ENCODE data around the gene CACNA1S.

Gene CACNA1S

DNA sequence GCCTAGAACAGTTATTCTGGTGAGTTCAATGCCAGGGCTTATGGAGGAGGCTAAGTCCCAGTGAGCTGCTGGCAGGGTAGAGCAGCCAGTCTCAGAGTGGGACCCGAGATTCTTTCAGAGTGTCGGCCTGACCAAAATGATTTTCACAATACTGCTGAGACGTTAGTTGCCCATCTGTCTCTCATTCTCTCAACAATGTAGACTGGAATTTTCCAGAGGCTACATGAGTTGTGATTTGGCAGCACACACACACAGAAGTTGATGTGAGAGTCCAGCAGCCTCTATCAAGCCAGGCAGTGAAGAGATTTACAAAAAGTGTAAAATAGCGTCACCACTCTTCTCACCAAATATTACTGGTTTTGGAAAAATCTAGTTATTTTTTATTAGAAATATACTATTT lies 21.7 kb downstream of the CACNA1S start:
- no peak for DNase-seq

DNA sequence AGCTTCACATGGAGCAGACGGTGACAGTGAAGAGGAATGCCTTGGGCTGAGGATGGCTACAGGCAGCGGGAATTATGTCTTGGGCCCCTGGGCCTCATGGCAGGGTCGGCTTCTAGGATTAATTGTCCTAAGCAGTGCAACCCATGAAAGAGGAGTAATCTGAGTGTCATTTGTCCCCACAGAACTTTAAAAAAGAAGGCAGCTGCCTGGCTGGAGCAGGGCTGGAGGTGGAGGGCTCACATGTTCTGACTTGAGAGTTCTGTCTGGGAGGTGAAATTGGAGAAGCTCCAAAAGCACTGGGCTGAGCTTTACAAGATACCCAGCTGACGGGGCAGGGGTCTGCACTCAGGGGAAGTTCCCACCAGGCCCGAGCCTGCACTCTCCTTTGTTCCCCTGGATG lies 22.6 kb downstream of the CACNA1S start:
- DNase-seq = no peak

DNA sequence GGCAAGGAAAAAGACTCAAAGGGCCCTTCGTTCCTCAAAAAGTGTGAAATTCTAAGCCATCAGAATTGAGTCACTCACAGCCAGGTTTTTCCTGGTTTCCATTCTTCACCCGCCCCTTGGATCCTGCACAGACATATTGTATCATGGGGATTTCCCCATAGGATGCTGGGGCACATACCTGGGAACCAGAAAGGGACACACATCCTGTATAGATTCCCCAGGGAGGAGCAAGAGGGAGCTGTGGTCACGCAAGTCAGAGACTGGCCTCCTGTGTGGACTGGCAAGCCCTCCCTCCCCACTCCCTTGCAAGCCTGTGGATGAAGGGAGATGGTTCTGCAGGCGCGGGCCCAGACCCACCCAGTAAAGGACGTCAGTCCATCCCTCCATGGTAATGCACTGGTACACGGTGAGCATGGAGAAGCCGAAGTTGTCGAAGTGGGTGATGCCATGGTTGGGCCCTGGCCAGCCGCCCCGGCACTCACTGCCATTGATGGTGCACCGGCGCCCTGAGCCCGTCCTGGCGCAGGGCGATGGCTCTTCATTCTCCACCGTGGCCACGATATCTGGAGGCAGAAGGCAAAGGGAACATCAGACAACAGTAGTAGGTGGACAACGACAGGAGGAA lies 23.2 kb downstream of the CACNA1S start:
- DNase-seq = no peak

DNA sequence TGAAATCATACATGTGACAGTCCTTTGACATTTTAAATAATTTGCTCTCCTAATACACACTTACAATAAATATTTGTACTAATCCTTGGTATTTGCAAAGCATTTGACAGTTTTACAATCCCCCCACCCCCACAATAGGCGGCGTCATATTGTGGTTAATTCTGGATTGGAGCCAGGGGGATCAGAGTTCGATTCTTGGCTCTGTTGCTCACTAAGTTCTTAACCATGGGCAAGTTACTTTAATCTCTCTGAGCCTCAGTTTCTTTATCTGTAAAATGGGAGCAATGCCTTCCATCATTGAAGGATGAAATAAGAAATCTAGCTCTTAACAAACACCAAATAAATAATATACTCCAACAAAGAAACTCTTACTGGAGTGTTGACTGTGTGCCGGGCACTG lies 23.8 kb downstream of the CACNA1S start:
- no peak for DNase-seq

DNA sequence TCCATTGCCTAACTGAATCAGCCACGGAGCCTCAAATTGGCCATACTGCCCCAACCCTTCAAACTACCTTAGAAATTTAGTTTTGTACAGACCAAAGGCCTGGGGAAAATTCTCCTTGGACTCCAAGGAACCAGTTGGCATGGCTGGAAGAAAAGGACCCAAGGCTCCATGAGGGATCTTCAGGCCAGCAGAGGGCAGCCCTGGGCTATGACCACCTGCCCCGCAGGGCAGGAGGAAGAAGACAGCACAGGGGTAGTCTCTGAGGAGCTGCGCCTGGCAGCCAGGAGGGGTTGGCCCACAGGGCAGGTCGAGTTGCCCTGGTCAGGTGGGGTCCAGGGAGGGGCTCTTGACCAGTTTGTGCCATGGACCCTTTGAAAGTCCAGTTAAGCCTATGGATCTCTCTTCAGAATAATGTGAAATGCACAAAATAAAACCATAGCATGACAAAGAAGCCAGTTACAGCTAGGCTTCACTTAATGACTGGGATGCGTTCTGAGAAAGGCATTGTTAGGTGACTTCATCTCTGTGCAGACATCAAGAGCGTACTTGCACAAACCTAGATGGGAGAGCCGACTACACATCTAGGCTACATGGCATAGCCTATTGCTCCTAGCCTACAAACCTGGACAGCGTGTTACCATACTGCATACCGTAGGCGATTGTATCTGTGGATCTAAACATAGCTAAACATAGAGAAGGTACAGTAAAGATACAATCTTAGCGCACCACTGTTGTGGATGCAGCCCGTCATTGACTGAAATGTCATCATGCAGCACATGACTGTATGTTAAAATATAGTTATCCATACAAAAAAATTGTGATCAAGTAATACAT lies 26.1 kb downstream of the CACNA1S start:
- no peak for DNase-seq

DNA sequence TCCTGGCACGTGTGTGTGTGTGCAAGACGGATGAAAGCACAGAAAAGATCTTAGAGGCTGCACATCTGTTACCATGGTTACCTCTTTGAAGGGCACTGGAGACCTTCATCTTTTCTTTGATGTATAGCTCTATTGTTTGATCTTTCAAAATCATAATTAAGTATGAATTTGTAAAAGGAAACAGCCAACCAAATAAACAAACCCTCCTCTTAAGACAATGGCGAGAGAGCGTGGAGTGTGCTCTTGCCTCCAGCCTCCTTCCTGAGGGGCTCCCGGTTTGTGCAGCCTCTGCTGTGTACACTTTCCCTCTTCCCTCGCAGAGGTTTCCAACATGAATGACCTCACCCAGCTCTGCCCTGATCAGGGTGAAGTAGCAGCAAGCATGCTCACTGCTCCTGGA lies 27.9 kb downstream of the CACNA1S start:
- DNase-seq = peak; percentile 60

DNA sequence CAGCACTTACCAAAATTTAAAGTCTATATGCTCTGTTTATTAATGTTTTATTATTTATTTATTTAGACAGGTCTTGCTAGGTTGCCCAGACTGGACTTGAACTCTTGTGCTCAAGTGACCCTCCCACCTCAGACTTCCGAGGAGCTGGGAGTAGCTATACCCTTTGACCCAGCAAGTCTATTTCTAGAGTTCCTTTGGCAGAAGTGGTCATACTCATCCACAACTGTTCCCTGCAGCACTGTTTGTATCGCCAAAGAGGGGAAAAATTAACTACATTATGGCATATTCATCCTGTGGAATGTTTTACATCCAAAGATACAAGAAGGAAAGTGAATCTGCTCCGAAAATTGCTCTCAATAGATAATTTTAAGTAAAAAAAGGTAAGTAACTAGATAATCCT lies 28.5 kb downstream of the CACNA1S start:
- DNase-seq = no peak

DNA sequence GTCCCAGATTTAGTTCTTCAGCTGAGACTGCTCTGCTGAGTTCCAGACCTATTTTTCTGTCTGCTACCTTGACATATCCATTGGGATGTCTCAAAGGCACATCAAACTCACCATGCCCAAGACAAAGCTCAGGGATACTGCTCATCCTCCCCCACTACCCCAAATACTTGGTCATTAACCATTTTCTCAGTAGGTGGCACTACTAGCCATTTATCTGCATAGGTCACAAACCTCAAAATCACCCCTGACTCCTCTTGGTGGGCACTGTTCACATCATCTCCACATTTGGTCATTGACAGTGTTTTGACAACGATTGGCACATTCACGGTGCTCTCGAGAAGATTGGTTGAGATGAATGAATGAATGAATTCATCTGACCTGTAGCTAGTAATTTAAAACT lies 32.1 kb downstream of the CACNA1S start:
- DNase-seq = no peak

DNA sequence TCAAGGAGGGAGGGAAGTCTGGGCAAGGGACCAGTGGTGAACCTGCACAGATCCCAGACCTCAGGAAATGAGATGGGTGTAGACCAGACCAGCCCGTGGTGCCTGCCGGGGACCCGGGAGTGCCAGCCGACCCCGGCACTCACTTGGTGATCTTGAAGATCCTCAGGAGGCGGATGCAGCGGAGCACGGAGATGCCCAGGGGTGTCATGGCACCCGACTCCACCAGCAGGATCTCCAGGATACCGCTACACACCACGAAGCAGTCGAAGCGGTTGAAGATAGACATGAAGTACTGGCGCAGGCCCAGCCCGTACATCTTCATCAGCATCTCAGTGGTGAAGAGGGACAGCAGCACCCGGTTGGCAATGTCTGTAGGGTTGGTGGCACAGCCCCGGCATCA lies 34.5 kb downstream of the CACNA1S start:
- no peak for DNase-seq

DNA sequence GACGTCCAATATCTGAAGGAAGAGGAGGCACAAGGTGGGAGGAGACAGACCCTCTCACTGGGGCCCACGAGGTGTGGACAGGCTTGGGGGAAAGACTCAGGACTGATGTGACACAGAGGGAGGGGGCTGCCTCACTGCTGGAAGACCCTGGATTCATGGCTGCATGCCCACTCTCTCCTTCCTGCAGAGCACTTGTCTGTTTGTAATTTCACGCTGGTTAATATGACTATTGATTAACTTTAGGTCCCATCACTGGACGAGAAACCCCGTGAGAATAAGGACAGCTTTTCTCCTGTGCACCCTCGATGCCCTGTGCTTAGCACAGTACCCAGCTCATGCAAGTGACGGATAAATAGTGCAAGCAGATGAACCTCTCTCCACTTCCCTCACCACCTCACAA lies 35.1 kb downstream of the CACNA1S start:
- DNase-seq = no peak

DNA sequence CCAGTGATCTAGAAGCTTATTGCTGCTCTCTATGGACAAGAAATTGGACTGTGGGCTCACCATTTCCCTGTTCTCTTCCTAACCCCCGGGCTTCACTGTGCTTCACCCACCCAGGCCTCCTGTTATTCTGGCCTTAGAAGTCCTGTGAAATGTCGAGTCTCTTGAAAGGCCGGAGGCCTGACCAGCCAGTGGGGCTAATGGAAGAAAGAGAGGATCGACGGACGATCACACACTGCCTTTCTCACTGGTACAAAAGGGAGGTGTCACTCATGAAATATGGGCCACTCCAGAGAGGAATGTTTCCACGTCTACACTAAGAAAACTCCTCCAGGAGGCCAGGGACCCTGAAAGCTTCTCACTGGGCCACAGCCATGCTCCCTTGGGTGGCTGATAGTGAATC lies 36.1 kb downstream of the CACNA1S start:
- DNase-seq = no peak

DNA sequence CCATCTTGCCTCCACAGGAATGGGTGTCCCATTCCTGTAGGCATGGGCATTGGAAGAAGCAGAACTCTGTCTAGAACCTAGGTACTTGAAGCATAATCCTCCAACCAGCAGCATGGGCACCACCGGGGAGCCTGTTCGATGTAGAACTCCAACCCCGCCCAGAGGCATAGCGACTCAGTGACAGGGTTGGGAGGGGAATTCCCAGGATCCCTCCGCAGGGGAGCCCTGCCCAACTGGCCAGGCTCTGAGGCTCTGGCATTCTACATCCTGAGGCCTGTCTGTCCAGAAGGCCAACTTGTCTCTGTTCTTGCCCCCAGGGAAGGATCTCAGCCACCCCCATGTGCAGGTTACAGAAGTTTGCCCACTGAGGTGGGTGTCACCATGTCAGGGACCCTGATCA lies 38.2 kb downstream of the CACNA1S start:
- DNase-seq = no peak

DNA sequence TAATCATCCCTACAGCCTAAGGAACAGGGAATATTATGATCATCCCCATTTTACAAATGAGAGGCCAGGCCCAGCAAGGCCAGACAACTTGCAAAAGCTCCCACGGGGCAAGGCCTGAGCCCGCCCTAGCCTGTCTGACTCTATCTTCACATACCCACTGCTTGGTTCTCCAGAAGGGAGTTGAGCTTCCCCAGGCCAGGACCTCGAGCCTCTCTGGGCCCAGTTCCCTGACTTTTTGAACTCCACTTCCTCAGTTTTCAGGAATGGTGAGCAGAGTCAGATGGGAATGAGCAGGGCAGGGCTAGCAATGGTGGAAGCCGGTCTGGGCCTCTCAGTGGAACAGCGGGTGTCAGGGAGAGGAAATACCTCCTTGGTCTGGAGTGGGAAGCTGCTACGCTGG lies 39.3 kb downstream of the CACNA1S start:
- no peak for DNase-seq

DNA sequence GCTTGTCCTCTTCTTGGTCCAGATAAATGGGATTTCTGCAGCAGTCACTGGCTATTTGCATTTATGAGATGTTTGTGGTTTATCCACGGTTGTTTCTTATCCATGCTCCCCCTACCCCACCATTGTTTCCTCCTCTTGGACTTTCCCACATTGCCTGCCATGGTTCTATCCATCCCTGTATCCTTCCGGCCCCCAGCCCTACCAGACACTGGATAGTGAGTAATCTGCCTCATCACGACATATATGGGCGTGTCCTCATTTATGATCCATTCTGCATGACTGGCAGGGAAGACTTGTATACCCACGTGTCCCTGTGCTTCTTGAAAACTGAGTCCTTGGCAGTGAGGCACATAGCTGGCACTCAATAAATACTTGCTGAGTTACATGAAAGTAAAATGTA lies 40.1 kb downstream of the CACNA1S start:
- DNase-seq = no peak

DNA sequence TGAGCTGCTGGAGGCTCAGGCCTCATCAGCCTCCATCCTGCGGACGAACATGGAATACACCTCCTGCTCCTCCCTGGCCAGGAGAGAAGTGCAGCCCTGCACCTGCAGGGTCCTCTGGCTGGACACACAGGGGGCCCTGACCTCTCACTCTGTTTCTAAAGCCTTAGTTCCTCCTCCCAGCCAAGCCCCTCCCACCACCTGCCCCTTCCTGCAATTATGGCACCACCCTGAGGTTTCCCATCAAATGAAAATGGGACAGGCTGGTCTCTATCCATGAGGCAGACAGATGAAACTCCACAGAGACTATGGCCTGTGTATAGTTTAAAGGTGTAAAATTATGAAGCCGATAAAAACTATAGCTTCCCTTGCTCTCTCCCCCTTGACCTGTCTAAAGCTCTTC lies 42.6 kb downstream of the CACNA1S start:
- no peak for DNase-seq

DNA sequence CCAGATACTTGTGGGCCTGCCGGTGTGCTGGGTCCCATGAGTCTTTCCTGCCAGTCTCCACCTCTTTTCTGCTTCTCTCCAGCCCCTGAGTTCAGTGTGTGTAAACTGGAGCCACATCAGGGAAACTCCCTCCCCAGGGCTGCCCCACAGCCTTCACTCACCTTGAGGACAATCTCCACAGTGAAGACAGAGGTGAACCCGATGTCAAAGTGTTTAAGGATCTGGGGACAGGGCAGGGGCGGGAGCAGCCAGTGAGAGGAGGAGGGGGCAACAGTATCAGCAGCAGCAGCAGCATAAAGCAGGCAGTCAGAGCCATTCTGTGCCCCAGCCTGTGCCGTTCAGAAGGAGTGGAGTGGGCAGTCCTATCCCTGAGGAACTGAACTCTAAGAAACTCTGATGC lies 43.2 kb downstream of the CACNA1S start:
- DNase-seq = no peak

DNA sequence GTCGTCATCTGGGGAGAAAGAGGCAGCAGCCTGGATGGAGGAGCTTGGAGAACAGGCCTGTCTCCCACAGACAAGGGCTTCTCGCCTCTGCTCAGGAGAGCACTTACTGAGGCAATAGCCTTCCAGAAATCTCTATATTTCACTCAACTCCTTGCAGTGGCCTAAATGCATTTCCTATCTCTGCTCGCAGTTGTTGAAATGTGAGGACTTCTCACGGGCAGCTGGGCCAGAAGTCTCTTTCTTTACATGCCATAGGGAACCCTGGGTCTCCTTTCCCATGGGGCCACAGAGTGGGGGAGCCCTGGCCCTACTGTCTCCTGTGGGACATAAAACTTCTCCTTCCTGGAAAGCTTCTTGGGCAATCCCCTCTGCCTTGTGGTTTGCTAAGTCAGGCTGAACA lies 45.2 kb downstream of the CACNA1S start:
- DNase-seq = no peak

DNA sequence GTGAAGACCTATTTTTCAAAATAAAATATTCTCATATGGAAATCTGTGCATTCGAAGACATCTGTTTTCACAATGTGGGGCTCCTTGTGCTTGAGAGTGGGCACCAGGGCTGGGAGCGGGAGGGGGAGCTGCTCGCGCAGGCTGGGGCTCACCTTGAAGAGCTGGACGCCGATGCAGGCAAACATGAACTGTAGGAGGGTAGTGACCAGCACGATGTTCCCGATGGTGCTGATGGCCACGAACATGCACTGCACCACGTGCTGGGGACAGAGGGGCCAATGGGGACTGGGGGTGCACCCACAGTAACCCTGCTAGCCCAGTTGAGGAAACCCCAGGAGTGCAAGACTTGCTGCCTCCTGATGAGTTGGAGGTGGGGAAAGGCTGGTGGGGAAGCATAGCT lies 46.5 kb downstream of the CACNA1S start:
- no peak for DNase-seq

DNA sequence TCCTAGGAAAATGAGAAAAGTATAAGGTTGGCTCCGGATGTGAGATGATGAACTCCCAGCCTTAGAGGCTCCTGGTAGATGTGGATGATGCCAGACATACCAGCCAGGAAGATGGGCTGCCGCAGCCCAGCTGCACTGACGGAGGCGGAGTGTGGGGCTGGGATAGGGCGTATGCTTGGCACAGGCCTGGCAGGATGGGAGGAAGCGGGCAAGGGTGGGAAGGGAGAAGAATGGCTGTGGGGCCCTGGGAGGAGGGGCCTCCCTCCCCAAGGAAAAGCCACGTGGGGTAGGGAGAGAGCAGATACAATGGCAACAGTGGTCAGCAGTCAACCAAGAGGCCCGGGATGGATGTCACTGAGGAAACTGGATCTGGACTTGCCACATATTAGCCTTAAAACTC lies 47.4 kb downstream of the CACNA1S start:
- no peak for DNase-seq

DNA sequence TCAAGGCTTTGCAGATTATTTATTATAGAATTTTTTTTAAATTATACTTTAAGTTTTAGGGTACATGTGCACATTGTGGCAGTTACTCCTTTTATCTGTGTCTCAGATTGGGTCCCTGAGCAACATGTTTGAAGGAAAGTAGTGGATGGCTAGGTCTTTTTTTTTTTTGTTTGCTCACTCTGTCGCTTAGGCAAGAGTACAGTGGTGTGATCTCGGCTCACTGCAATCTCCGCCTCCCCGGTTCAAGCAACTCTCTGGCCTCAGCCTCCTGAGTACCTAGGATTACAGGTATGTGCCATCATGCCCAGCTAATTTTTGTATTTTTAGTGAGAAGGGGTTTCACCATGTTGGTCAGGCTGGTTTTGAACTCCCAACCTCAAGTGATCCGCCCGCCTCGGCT lies 49.1 kb downstream of the CACNA1S start:
- no peak for DNase-seq

DNA sequence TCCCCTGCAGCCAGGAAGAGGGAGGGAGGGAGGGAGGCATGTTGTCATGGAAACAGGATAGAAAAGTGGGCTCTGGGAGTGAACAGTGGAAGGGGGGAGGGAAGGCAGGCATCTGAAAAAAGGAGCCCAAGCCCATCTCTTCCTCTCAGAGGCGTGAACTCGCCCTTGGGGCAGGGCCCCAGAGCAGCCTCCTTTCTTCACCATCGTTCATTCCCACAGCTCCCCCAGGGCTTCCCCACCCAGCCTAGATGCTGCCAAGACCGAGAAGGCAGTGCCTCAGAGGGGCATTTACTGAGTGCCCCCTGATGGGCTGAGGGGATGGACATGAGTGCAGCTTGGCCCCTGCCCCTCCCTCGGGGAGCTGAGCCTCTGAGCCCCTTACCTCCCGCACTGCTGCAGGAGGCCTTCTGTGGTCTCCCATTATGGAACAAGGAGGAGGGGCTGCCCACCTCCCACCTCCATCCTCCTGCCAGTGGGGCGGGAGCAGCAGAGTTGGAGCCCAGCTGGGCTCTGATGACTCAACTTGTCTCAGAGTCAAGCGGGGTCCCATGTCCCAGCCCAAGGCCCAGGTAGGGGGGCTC lies 49.6 kb downstream of the CACNA1S start:
- no peak for DNase-seq

DNA sequence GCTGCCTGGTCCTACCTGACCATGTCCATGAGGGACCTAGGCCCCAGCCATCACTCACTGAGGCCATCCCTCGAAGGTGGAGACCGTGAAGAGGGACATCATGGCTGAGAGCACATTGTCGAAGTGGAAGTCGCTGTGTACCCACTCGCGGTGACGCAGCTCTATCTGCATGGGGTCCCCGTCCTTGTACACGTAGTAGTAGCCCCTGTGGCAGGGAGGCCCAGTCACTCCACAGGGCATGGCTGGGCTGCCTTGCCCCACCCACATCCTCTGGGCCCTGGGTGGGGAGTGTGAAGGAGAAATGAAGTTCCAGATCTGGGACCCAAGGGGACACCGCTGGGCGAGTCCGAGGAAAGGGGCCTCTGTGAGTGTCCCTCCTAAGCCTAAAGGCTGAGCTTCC lies 50.3 kb downstream of the CACNA1S start:
- DNase-seq = no peak

DNA sequence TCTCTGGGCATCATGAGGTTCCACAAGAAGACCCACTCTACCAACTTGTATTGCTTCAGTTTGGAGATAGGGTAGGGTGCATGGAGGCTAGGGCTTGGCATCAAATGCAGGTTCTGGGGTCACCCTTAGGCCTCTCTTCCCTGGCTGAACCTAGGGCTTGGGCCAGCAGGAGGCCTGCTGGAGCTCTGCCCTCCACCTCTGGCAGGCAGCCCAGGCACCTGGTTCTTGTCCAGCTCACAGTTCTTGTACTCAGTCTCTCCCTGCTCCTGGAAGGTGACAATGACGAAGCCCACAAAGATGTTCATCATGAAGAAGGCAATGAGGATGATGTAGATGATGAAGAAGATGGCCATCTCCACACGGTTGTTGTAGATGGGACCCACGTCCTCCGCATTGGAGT lies 51.2 kb downstream of the CACNA1S start:
- DNase-seq = no peak

DNA sequence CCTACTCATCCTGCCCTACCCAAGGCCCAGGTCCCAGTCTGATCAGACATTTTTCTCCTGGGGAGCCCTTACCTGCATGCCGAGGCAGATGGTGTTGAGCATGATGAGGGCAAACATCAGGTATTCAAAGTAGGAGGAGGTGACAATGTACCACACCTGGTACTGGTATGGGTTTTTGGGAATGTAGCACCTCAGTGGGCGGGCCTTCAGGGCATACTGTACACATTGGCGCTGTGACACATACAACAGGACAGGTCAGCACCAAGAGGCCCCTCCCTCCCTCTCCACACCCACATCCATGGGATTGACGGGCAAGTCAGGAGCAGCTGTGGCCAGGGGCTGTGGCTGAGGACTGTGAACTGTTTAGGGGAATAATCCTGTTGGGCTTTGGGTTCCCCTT lies 51.6 kb downstream of the CACNA1S start:
- no peak for DNase-seq

All from NCI-H1417 treated with DMSO at 0.1 percent for 48 hours (cell line).